IMR-90 (cell line): ENCODE results near the gene GLO1. TPM values are rescaled to one million over a fixed set of nuclear protein-coding genes. Genes with fewer than 3 reads are reported as not detected.

Source experiments
- ATAC-seq: fragments of 200-7000 bp; cut with Tn5 transposase; 2 replicates; pipeline ENCODE4 v1.9.1; 2020; ENCODE audit warnings: low read depth, mild to moderate bottlenecking, moderate library complexity
- BruUV-seq: library from RNA; stranded (reverse); fragments of 400-500 nt; replicated peaks from 2 replicates; lab custom pipeline; 2021; lab: Mats Ljungman, UMichigan
- CTCF ChIA-PET: fragments of 300-600 bp; formaldehyde crosslinking; extraction: SDS; loops from one replicate; lab custom pipeline; 2021; ENCODE audit warnings: antibody characterized with exemption; lab: Yijun Ruan, JAX
- POLR2A ChIA-PET: fragments of 300-600 bp; sonication (Branson Sonifier 250); formaldehyde crosslinking; loops from one replicate; lab custom pipeline; 2022; ENCODE audit warnings: antibody characterized with exemption; ENCODE audit not compliant: unreplicated experiment; lab: Charles Lee
- DNase-seq: peaks from one replicate; pipeline ENCODE4 v3.0.0; 2013
- H2AFZ ChIP-seq: replicated peaks from 2 replicates; pipeline ENCODE3; 2013; ENCODE audit warnings: low read length, mild to moderate bottlenecking; ENCODE audit not compliant: poor library complexity
- H2AK5ac ChIP-seq: 2 replicates; pipeline ENCODE4 v1.6.1; 2013; ENCODE audit warnings: low read depth, low read length, inconsistent platforms
- H2AK9ac ChIP-seq: replicated peaks from 2 replicates; pipeline ENCODE3; 2013; ENCODE audit warnings: mild to moderate bottlenecking, low read depth, low read length, moderate library complexity; ENCODE audit not compliant: poor library complexity
- H2BK120ac ChIP-seq: 2 replicates; pipeline ENCODE4 v1.6.1; 2013; ENCODE audit warnings: low read depth, low read length, inconsistent platforms
- H2BK15ac ChIP-seq: 3 replicates; pipeline ENCODE4 v1.6.1; 2013; ENCODE audit warnings: low read depth, low read length, inconsistent platforms
- H2BK20ac ChIP-seq: 2 replicates; pipeline ENCODE4 v1.6.1; 2013; ENCODE audit warnings: low read depth, mild to moderate bottlenecking, inconsistent platforms, low read length, moderate library complexity
- H2BK5ac ChIP-seq: 2 replicates; pipeline ENCODE4 v1.6.1; 2013; ENCODE audit warnings: mild to moderate bottlenecking, low read depth, low read length, inconsistent platforms; ENCODE audit not compliant: poor library complexity, severe bottlenecking
- H3K14ac ChIP-seq: replicated peaks from 2 replicates; pipeline ENCODE4 v1.6.1; 2013; ENCODE audit warnings: low read depth, low read length, inconsistent platforms
- H3K18ac ChIP-seq: 2 replicates; pipeline ENCODE4 v1.6.1; 2013; ENCODE audit warnings: low read depth, low read length, control low read depth
- H3K23ac ChIP-seq: 2 replicates; pipeline ENCODE4 v1.6.1; 2013; ENCODE audit warnings: low read depth, low read length, inconsistent platforms
- H3K27ac ChIP-seq: 2 replicates; pipeline ENCODE4 v1.5.1; 2013; ENCODE audit warnings: mild to moderate bottlenecking, control low read depth, low read length; ENCODE audit not compliant: insufficient read depth
- H3K27me3 ChIP-seq: 2 replicates; pipeline ENCODE4 v1.6.1; 2013; ENCODE audit warnings: low read length; ENCODE audit not compliant: control insufficient read depth, insufficient read depth
- H3K36me3 ChIP-seq: 2 replicates; pipeline ENCODE4 v1.6.1; 2013; ENCODE audit warnings: low read length, mixed read lengths; ENCODE audit not compliant: control insufficient read depth, insufficient read depth
- H3K4ac ChIP-seq: 2 replicates; pipeline ENCODE4 v1.6.1; 2013; ENCODE audit warnings: low read depth, low read length, inconsistent platforms
- H3K4me1 ChIP-seq: 2 replicates; pipeline ENCODE4 v1.6.1; 2013; ENCODE audit warnings: low read length, mixed read lengths; ENCODE audit not compliant: control insufficient read depth, insufficient read depth
- H3K4me2 ChIP-seq: 2 replicates; pipeline ENCODE4 v1.6.1; 2013; ENCODE audit warnings: low read depth, mild to moderate bottlenecking, control low read depth, low read length, moderate library complexity
- H3K4me3 ChIP-seq: 2 replicates; pipeline ENCODE4 v1.5.1; 2013; ENCODE audit warnings: low read depth, mild to moderate bottlenecking, control low read depth, low read length, moderate library complexity; ENCODE audit not compliant: insufficient read depth
- H3K56ac ChIP-seq: 2 replicates; pipeline ENCODE4 v1.6.1; 2013; ENCODE audit warnings: low read length, inconsistent platforms; ENCODE audit not compliant: insufficient read depth; ENCODE audit errors: extremely low read depth
- H3K79me1 ChIP-seq, 2 experiments: 2 replicates each; pipeline ENCODE4 v1.6.1; 2013; ENCODE audit warnings: low read length in 2 of 2, inconsistent platforms in 1 of 2, low read depth in 1 of 2
- H3K9ac ChIP-seq: 2 replicates; pipeline ENCODE4 v1.6.1; 2013; ENCODE audit warnings: low read depth, low read length, control low read depth
- H3K9me1 ChIP-seq: 2 replicates; pipeline ENCODE4 v1.6.1; 2013; ENCODE audit warnings: low read length, inconsistent platforms; ENCODE audit not compliant: insufficient read depth
- H3K9me3 ChIP-seq: 2 replicates; pipeline ENCODE4 v1.6.1; 2013; ENCODE audit warnings: low read length; ENCODE audit not compliant: control insufficient read depth, insufficient read depth
- H4K20me1 ChIP-seq: 2 replicates; pipeline ENCODE4 v1.6.1; 2013; ENCODE audit warnings: low read length, inconsistent platforms; ENCODE audit not compliant: insufficient read depth
- H4K5ac ChIP-seq: 2 replicates; pipeline ENCODE4 v1.6.1; 2013; ENCODE audit warnings: mild to moderate bottlenecking, low read depth, low read length, control low read depth
- H4K8ac ChIP-seq, 2 experiments: 2 replicates each; pipeline ENCODE4 v1.6.1; 2013; ENCODE audit warnings: low read depth in 2 of 2, low read length in 2 of 2, control low read depth in 1 of 2, inconsistent platforms in 1 of 2
- H4K91ac ChIP-seq: 2 replicates; pipeline ENCODE4 v1.6.1; 2013; ENCODE audit warnings: low read depth, low read length, inconsistent platforms; ENCODE audit not compliant: insufficient read depth
- BHLHE40 ChIP-seq: fragments of 150-350 bp; IDR thresholded peaks from 2 replicates; pipeline ENCODE4 v1.6.1; 2016; ENCODE audit warnings: mild to moderate bottlenecking, low read depth, low read length
- CEBPB ChIP-seq: IDR thresholded peaks from 2 replicates; pipeline ENCODE4 v1.6.1; 2012; ENCODE audit warnings: low read depth, low read length, improper control_type of control experiment
- CHD1 ChIP-seq: IDR thresholded peaks from 2 replicates; pipeline ENCODE4 v1.6.1; 2012; ENCODE audit warnings: low read depth, low read length, improper control_type of control experiment
- FOS ChIP-seq: fragments of 150-350 bp; IDR thresholded peaks from 2 replicates; pipeline ENCODE4 v1.6.1; 2016; ENCODE audit warnings: low read depth, low read length
- MAFK ChIP-seq: IDR thresholded peaks from 2 replicates; pipeline ENCODE4 v1.6.1; 2012; ENCODE audit warnings: low read depth, low read length, improper control_type of control experiment
- MAZ ChIP-seq: IDR thresholded peaks from 2 replicates; pipeline ENCODE4 v1.6.1; 2012; ENCODE audit warnings: low read depth, mild to moderate bottlenecking, low read length, improper control_type of control experiment, moderate library complexity, borderline replicate concordance
- MXI1 ChIP-seq: IDR thresholded peaks from 2 replicates; pipeline ENCODE4 v1.6.1; 2012; ENCODE audit warnings: low read depth, mild to moderate bottlenecking, low read length, moderate library complexity, borderline replicate concordance
- NFE2L2 ChIP-seq: fragments of 150-350 bp; IDR thresholded peaks from 2 replicates; pipeline ENCODE4 v1.6.1; 2016; ENCODE audit warnings: low read depth, mild to moderate bottlenecking, low read length
- POLR2A ChIP-seq: IDR thresholded peaks from 2 replicates; pipeline ENCODE4 v1.6.1; 2012; ENCODE audit warnings: mild to moderate bottlenecking, low read depth, low read length
- RAD21 ChIP-seq: IDR thresholded peaks from 2 replicates; pipeline ENCODE4 v1.6.1; 2012; ENCODE audit warnings: low read length, improper control_type of control experiment
- RCOR1 ChIP-seq: IDR thresholded peaks from 2 replicates; pipeline ENCODE4 v1.6.1; 2012; ENCODE audit warnings: mild to moderate bottlenecking, low read length, improper control_type of control experiment; ENCODE audit not compliant: insufficient replicate concordance
- RFX5 ChIP-seq: IDR thresholded peaks from 2 replicates; pipeline ENCODE4 v1.8.0; 2012; ENCODE audit warnings: low read depth, mild to moderate bottlenecking, low read length, moderate library complexity
- SMC3 ChIP-seq: fragments of 150-350 bp; IDR thresholded peaks from 2 replicates; pipeline ENCODE4 v1.6.1; 2016; ENCODE audit warnings: low read depth, mild to moderate bottlenecking, antibody characterized with exemption, low read length, moderate library complexity
- WGBS, 2 experiments: methylation state at CpG; one replicate each; pipeline versions ENCODE4 v1.1.5 to v1.1.7; 2013; ENCODE audit warnings: missing lambda C conversion rate in 2 of 2; ENCODE audit not compliant: insufficient read length in 1 of 2; ENCODE audit errors: extremely low coverage in 2 of 2; 5-methylcytosine and 5-hydroxymethylcytosine counted together
- dilution Hi-C: fragments of 300-500 bp; cut with HindIII; formaldehyde crosslinking; loops from one replicate; pipeline ENCODE4 v1.14.3; 2018; ENCODE audit warnings: low sequenced_read_pairs; ENCODE audit not compliant: unreplicated experiment
- in situ Hi-C: fragments of 300-500 bp; cut with MboI; formaldehyde crosslinking; loops from 3 replicates; pipeline ENCODE4 v1.14.3; 2019; ENCODE audit warnings: low sequenced_read_pairs, inconsistent platforms, mixed read lengths
- intact Hi-C: fragments of 100-400 bp; cut with micrococcal nuclease; formaldehyde crosslinking; loops from 2 replicates; pipeline ENCODE4 v1.10.0; 2022
- polyA plus RNA-seq, 3 experiments: library from polyadenylated mRNA; depleted of rRNA; stranded (reverse); fragments of >200 nt; gene quantifications; 2 replicates each; pipeline ENCODE4 v1.2.3, GENCODE V29; 2012; ENCODE audit warnings: low replicate concordance in 1 of 3
- total RNA-seq: library from RNA; depleted of rRNA; stranded (reverse); fragments of >200 nt; gene quantifications from 2 replicates; pipeline ENCODE4 v1.2.3, GENCODE V29; 2012
- TF ChIP-seq, protein P1 (sequence below): fragments of 150-350 bp; IDR thresholded peaks from 2 replicates; pipeline ENCODE4 v1.6.1; 2017; ENCODE audit warnings: mild to moderate bottlenecking, antibody characterized with exemption, low read length, low read depth
- TF ChIP-seq, protein P2 (sequence below): fragments of 150-350 bp; IDR thresholded peaks from 2 replicates; pipeline ENCODE4 v1.6.1; 2016; ENCODE audit warnings: low read depth, mild to moderate bottlenecking, low read length, moderate library complexity, borderline replicate concordance
- TF ChIP-seq, protein P3 (sequence below): conservative IDR thresholded peaks from 2 replicates; pipeline ENCODE4 v1.5.1; 2012; ENCODE audit warnings: mild to moderate bottlenecking, low read depth, low read length, improper control_type of control experiment

GLO1 gene
- total and polyA plus RNA-seq, 2 of the 4 experiments (the other 2 are of a cell fraction), result 65.1 to 111 TPM

DNA sequence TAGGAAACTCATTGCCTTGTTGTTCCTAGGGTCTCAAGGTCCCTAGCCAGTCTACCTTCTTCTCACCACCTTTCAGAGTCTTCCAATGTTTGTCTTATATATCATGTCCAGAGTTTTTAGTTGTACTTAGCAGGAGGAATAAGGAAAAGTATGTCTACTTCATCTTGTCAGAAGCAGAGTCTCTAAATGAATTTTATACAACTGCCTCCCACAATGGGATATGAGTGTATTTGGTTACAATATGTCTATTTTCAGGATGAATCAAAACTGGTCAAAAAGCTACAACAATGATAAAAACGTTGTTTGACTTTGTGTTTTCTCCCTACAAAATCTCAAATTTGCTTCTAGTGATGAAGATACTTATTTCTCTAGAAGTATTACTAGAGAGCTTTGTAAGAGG is 7.0 kb downstream of the GLO1 start:
- Histone ChIP-seq H4K20me1 (peaks cover 8% of the 10 kb centered on the region; the same call in 1 of the 2 replicates), H2BK20ac (no peak overlapping the region), H3K9me3 (peaks cover 5% of the 10 kb centered on the region; the same call in 1 of the 2 replicates), H2AK5ac (no peak overlapping the region), H4K5ac (no peak overlapping the region), H3K23ac (no peak overlapping the region), H3K18ac (no peak overlapping the region), H3K4me1 (no peaks in the 10 kb centered on the region), H3K4me2 (no peak overlapping the region), H3K9ac (no peak overlapping the region), H3K56ac (no peak overlapping the region), H2AK9ac (no peak overlapping the region), H2BK120ac (no peak overlapping the region), H4K91ac (no peak overlapping the region), H3K14ac (no peak overlapping the region), H3K4ac (no peak overlapping the region), H2BK5ac (no peak overlapping the region), H3K79me1 (peaks cover 6 to 26% of the 10 kb centered on the region in 2 experiments; a peak in 3 of 4 replicates), H2AFZ (no peak overlapping the region), H3K4me3 (no peak overlapping the region), H3K27ac (no peak overlapping the region), H3K27me3 (no peaks in the 10 kb centered on the region), H3K9me1 (no peaks in the 10 kb centered on the region), H3K36me3 (0 out of 2 replicates have a peak, but pooled peaks cover 3% of the 10 kb centered on the region), H4K8ac (no peak overlapping the region), H2BK15ac (no peak overlapping the region)
- CTCF ChIA-PET, result no interaction called here
- intact Hi-C loops (no loop called here), dilution Hi-C loops (no loop called here), in situ Hi-C loops (no loop called here)
- WGBS, 2 experiments, result no CpG with 5 or more reads among the region's 1 CpG
- no peak for DNase-seq
- BruUV-seq, result no TSS peak
- no peak for TF ChIP-seq SMC3
- no peak for TF ChIP-seq MAFK
- TF ChIP-seq CHD1, result no peak
- no peak for TF ChIP-seq POLR2A
- no peak for TF ChIP-seq CEBPB
- no peak for TF ChIP-seq FOS
- TF ChIP-seq, protein P1, sequence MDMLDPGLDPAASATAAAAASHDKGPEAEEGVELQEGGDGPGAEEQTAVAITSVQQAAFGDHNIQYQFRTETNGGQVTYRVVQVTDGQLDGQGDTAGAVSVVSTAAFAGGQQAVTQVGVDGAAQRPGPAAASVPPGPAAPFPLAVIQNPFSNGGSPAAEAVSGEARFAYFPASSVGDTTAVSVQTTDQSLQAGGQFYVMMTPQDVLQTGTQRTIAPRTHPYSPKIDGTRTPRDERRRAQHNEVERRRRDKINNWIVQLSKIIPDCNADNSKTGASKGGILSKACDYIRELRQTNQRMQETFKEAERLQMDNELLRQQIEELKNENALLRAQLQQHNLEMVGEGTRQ, result no peak
- TF ChIP-seq MAZ, result no peak
- TF ChIP-seq RFX5, result no peak
- no peak for TF ChIP-seq MXI1
- TF ChIP-seq NFE2L2, result no peak
- TF ChIP-seq RAD21, result no peak
- TF ChIP-seq, protein P2, sequence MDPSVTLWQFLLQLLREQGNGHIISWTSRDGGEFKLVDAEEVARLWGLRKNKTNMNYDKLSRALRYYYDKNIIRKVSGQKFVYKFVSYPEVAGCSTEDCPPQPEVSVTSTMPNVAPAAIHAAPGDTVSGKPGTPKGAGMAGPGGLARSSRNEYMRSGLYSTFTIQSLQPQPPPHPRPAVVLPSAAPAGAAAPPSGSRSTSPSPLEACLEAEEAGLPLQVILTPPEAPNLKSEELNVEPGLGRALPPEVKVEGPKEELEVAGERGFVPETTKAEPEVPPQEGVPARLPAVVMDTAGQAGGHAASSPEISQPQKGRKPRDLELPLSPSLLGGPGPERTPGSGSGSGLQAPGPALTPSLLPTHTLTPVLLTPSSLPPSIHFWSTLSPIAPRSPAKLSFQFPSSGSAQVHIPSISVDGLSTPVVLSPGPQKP, result no peak
- TF ChIP-seq, protein P3, sequence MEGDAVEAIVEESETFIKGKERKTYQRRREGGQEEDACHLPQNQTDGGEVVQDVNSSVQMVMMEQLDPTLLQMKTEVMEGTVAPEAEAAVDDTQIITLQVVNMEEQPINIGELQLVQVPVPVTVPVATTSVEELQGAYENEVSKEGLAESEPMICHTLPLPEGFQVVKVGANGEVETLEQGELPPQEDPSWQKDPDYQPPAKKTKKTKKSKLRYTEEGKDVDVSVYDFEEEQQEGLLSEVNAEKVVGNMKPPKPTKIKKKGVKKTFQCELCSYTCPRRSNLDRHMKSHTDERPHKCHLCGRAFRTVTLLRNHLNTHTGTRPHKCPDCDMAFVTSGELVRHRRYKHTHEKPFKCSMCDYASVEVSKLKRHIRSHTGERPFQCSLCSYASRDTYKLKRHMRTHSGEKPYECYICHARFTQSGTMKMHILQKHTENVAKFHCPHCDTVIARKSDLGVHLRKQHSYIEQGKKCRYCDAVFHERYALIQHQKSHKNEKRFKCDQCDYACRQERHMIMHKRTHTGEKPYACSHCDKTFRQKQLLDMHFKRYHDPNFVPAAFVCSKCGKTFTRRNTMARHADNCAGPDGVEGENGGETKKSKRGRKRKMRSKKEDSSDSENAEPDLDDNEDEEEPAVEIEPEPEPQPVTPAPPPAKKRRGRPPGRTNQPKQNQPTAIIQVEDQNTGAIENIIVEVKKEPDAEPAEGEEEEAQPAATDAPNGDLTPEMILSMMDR, result no peak
- no peak for TF ChIP-seq RCOR1
- TF ChIP-seq BHLHE40, result no peak
- POLR2A ChIA-PET, result no interaction called here
- no peak for ATAC-seq
